ENCODE results near the gene KRT74. TPM values are rescaled to one million over a fixed set of nuclear protein-coding genes. Genes with fewer than 3 reads are reported as not detected.
A peak's percentile ranks its signal among the peaks of the same experiment; 100 is the strongest.

KRT74 gene
- total RNA-seq, 1 donor from 2014 or later = not detected

GRCh38 chr12:52552055-52552454 is 21.6 kb downstream of the KRT74 start:
- Mint-ChIP-seq H3K4me1 (ENCODE audit: unreplicated experiment) (no peaks in the 10 kb centered on the region), H3K27me3 (peaks cover 34% of the 10 kb centered on the region), H3K9me3 (no peaks in the 10 kb centered on the region), H3K4me3 (no peak overlapping the region), H3K36me3 (no peaks in the 10 kb centered on the region), H3K27ac (no peak overlapping the region)
- TF ChIP-seq CTCF (conservative IDR thresholded peaks at IDR 0.05) = no peak
- DNase-seq (ENCODE audit: extremely low spot score, unreplicated experiment) = no peak

- Mint-ChIP-seq H3K36me3 (no peaks in the 10 kb centered on the region), H3K4me3 (no peak overlapping the region), H3K9me3 (no peaks in the 10 kb centered on the region), H3K4me1 (ENCODE audit: unreplicated experiment) (no peaks in the 10 kb centered on the region), H3K27ac (peak overlapping the region; percentile 3), H3K27me3 (peaks cover 38% of the 10 kb centered on the region)
- DNase-seq (ENCODE audit: extremely low spot score, unreplicated experiment) = no peak
- no peak for TF ChIP-seq CTCF (conservative IDR thresholded peaks at IDR 0.05)
Observed at GRCh38 chr12:52551216-52551865, 22.3 kb downstream of the KRT74 start.

GRCh38 chr12:52546126-52546525 is 27.5 kb downstream of the KRT74 start:
- peaks cover 21% of the 10 kb centered on the region for H3K27me3 Mint-ChIP-seq
- H3K4me3 Mint-ChIP-seq = no peak overlapping the region
- no peak overlapping the region for H3K27ac Mint-ChIP-seq
- no peaks in the 10 kb centered on the region for H3K36me3 Mint-ChIP-seq
- H3K9me3 Mint-ChIP-seq = no peaks in the 10 kb centered on the region
- DNase-seq (ENCODE audit: extremely low spot score, unreplicated experiment) = no peak
- no peak for TF ChIP-seq CTCF (conservative IDR thresholded peaks at IDR 0.05)
- H3K4me1 Mint-ChIP-seq (ENCODE audit: unreplicated experiment) = no peaks in the 10 kb centered on the region

GRCh38 chr12:52543985-52544883 is 29.4 kb downstream of the KRT74 start:
- Mint-ChIP-seq H3K27ac (no peak overlapping the region), H3K4me1 (ENCODE audit: unreplicated experiment) (peaks cover 3% of the 10 kb centered on the region), H3K36me3 (no peaks in the 10 kb centered on the region), H3K4me3 (no peak overlapping the region), H3K27me3 (peaks cover 17% of the 10 kb centered on the region), H3K9me3 (no peaks in the 10 kb centered on the region)
- TF ChIP-seq CTCF (conservative IDR thresholded peaks at IDR 0.05) = no peak
- DNase-seq (ENCODE audit: extremely low spot score, unreplicated experiment) = no peak

GRCh38 chr12:52542785-52543318 is 30.8 kb downstream of the KRT74 start:
- peaks cover 10% of the 10 kb centered on the region for H3K4me1 Mint-ChIP-seq (ENCODE audit: unreplicated experiment)
- H3K36me3 Mint-ChIP-seq = no peaks in the 10 kb centered on the region
- no peak for TF ChIP-seq CTCF (conservative IDR thresholded peaks at IDR 0.05)
- H3K27me3 Mint-ChIP-seq = peaks cover 17% of the 10 kb centered on the region
- H3K9me3 Mint-ChIP-seq = no peaks in the 10 kb centered on the region
- DNase-seq (ENCODE audit: extremely low spot score, unreplicated experiment) = no peak
- H3K4me3 Mint-ChIP-seq = no peak overlapping the region
- H3K27ac Mint-ChIP-seq = no peak overlapping the region

Data from type B pancreatic cell (in vitro differentiated cells).